Lower leg skin (tissue), 3 donors: ENCODE data around the gene RAPGEF5.

ENCODE experiments used
- CTCF ChIP-seq, 3 donors: fragments of 450-650 bp; IDR thresholded peaks; one replicate each; pipeline ENCODE4 v1.5.1; 2016; ENCODE audit warnings: antibody characterized with exemption in 3 of 3, mild to moderate bottlenecking in 3 of 3, moderate library complexity in 2 of 3
- POLR2A ChIP-seq, 2 donors: fragments of 450-650 bp; IDR thresholded peaks; one replicate each; pipeline ENCODE4 v1.6.1; 2016 to 2017; ENCODE audit warnings: antibody characterized with exemption in 2 of 2, mild to moderate bottlenecking in 1 of 2, moderate library complexity in 1 of 2

- TF ChIP-seq CTCF (IDR thresholded peaks at IDR 0.05) = no peak
- no peak for TF ChIP-seq POLR2A (IDR thresholded peaks at IDR 0.05)
Measured at GRCh38 chr7:22256541-22257096, 100.3 kb downstream of the RAPGEF5 start.
